IMR-90 (cell line): ENCODE results near the gene PKDCC. TPM values are rescaled to one million over a fixed set of nuclear protein-coding genes. Genes with fewer than 3 reads are reported as not detected.

Experiments
- ATAC-seq: fragments of 200-7000 bp; cut with Tn5 transposase; 2 replicates; pipeline ENCODE4 v1.9.1; 2020; ENCODE audit warnings: low read depth, mild to moderate bottlenecking, moderate library complexity
- BruUV-seq: library from RNA; stranded (reverse); fragments of 400-500 nt; replicated peaks from 2 replicates; lab custom pipeline; 2021; lab: Mats Ljungman, UMichigan
- CTCF ChIA-PET: fragments of 300-600 bp; formaldehyde crosslinking; extraction: SDS; loops from one replicate; lab custom pipeline; 2021; ENCODE audit warnings: antibody characterized with exemption; lab: Yijun Ruan, JAX
- POLR2A ChIA-PET: fragments of 300-600 bp; sonication (Branson Sonifier 250); formaldehyde crosslinking; loops from one replicate; lab custom pipeline; 2022; ENCODE audit warnings: antibody characterized with exemption; ENCODE audit not compliant: unreplicated experiment; lab: Charles Lee
- DNase-seq: peaks from one replicate; pipeline ENCODE4 v3.0.0; 2013
- H2AFZ ChIP-seq: replicated peaks from 2 replicates; pipeline ENCODE3; 2013; ENCODE audit warnings: low read length, mild to moderate bottlenecking; ENCODE audit not compliant: poor library complexity
- H2AK5ac ChIP-seq: 2 replicates; pipeline ENCODE4 v1.6.1; 2013; ENCODE audit warnings: low read depth, low read length, inconsistent platforms
- H2AK9ac ChIP-seq: replicated peaks from 2 replicates; pipeline ENCODE3; 2013; ENCODE audit warnings: mild to moderate bottlenecking, low read depth, low read length, moderate library complexity; ENCODE audit not compliant: poor library complexity
- H2BK120ac ChIP-seq: 2 replicates; pipeline ENCODE4 v1.6.1; 2013; ENCODE audit warnings: low read depth, low read length, inconsistent platforms
- H2BK15ac ChIP-seq: 3 replicates; pipeline ENCODE4 v1.6.1; 2013; ENCODE audit warnings: low read depth, low read length, inconsistent platforms
- H2BK20ac ChIP-seq: 2 replicates; pipeline ENCODE4 v1.6.1; 2013; ENCODE audit warnings: low read depth, mild to moderate bottlenecking, inconsistent platforms, low read length, moderate library complexity
- H2BK5ac ChIP-seq: 2 replicates; pipeline ENCODE4 v1.6.1; 2013; ENCODE audit warnings: mild to moderate bottlenecking, low read depth, low read length, inconsistent platforms; ENCODE audit not compliant: poor library complexity, severe bottlenecking
- H3K14ac ChIP-seq: replicated peaks from 2 replicates; pipeline ENCODE4 v1.6.1; 2013; ENCODE audit warnings: low read depth, low read length, inconsistent platforms
- H3K18ac ChIP-seq: 2 replicates; pipeline ENCODE4 v1.6.1; 2013; ENCODE audit warnings: low read depth, low read length, control low read depth
- H3K23ac ChIP-seq: 2 replicates; pipeline ENCODE4 v1.6.1; 2013; ENCODE audit warnings: low read depth, low read length, inconsistent platforms
- H3K27ac ChIP-seq: 2 replicates; pipeline ENCODE4 v1.5.1; 2013; ENCODE audit warnings: mild to moderate bottlenecking, control low read depth, low read length; ENCODE audit not compliant: insufficient read depth
- H3K27me3 ChIP-seq: 2 replicates; pipeline ENCODE4 v1.6.1; 2013; ENCODE audit warnings: low read length; ENCODE audit not compliant: control insufficient read depth, insufficient read depth
- H3K36me3 ChIP-seq: 2 replicates; pipeline ENCODE4 v1.6.1; 2013; ENCODE audit warnings: low read length, mixed read lengths; ENCODE audit not compliant: control insufficient read depth, insufficient read depth
- H3K4ac ChIP-seq: 2 replicates; pipeline ENCODE4 v1.6.1; 2013; ENCODE audit warnings: low read depth, low read length, inconsistent platforms
- H3K4me1 ChIP-seq: 2 replicates; pipeline ENCODE4 v1.6.1; 2013; ENCODE audit warnings: low read length, mixed read lengths; ENCODE audit not compliant: control insufficient read depth, insufficient read depth
- H3K4me2 ChIP-seq: 2 replicates; pipeline ENCODE4 v1.6.1; 2013; ENCODE audit warnings: low read depth, mild to moderate bottlenecking, control low read depth, low read length, moderate library complexity
- H3K4me3 ChIP-seq: 2 replicates; pipeline ENCODE4 v1.5.1; 2013; ENCODE audit warnings: low read depth, mild to moderate bottlenecking, control low read depth, low read length, moderate library complexity; ENCODE audit not compliant: insufficient read depth
- H3K56ac ChIP-seq: 2 replicates; pipeline ENCODE4 v1.6.1; 2013; ENCODE audit warnings: low read length, inconsistent platforms; ENCODE audit not compliant: insufficient read depth; ENCODE audit errors: extremely low read depth
- H3K79me1 ChIP-seq, 2 experiments: 2 replicates each; pipeline ENCODE4 v1.6.1; 2013; ENCODE audit warnings: low read length in 2 of 2, inconsistent platforms in 1 of 2, low read depth in 1 of 2
- H3K9ac ChIP-seq: 2 replicates; pipeline ENCODE4 v1.6.1; 2013; ENCODE audit warnings: low read depth, low read length, control low read depth
- H3K9me1 ChIP-seq: 2 replicates; pipeline ENCODE4 v1.6.1; 2013; ENCODE audit warnings: low read length, inconsistent platforms; ENCODE audit not compliant: insufficient read depth
- H3K9me3 ChIP-seq: 2 replicates; pipeline ENCODE4 v1.6.1; 2013; ENCODE audit warnings: low read length; ENCODE audit not compliant: control insufficient read depth, insufficient read depth
- H4K20me1 ChIP-seq: 2 replicates; pipeline ENCODE4 v1.6.1; 2013; ENCODE audit warnings: low read length, inconsistent platforms; ENCODE audit not compliant: insufficient read depth
- H4K5ac ChIP-seq: 2 replicates; pipeline ENCODE4 v1.6.1; 2013; ENCODE audit warnings: mild to moderate bottlenecking, low read depth, low read length, control low read depth
- H4K8ac ChIP-seq, 2 experiments: 2 replicates each; pipeline ENCODE4 v1.6.1; 2013; ENCODE audit warnings: low read depth in 2 of 2, low read length in 2 of 2, control low read depth in 1 of 2, inconsistent platforms in 1 of 2
- H4K91ac ChIP-seq: 2 replicates; pipeline ENCODE4 v1.6.1; 2013; ENCODE audit warnings: low read depth, low read length, inconsistent platforms; ENCODE audit not compliant: insufficient read depth
- BHLHE40 ChIP-seq: fragments of 150-350 bp; IDR thresholded peaks from 2 replicates; pipeline ENCODE4 v1.6.1; 2016; ENCODE audit warnings: mild to moderate bottlenecking, low read depth, low read length
- CEBPB ChIP-seq: IDR thresholded peaks from 2 replicates; pipeline ENCODE4 v1.6.1; 2012; ENCODE audit warnings: low read depth, low read length, improper control_type of control experiment
- CHD1 ChIP-seq: IDR thresholded peaks from 2 replicates; pipeline ENCODE4 v1.6.1; 2012; ENCODE audit warnings: low read depth, low read length, improper control_type of control experiment
- MAFK ChIP-seq: IDR thresholded peaks from 2 replicates; pipeline ENCODE4 v1.6.1; 2012; ENCODE audit warnings: low read depth, low read length, improper control_type of control experiment
- MXI1 ChIP-seq: IDR thresholded peaks from 2 replicates; pipeline ENCODE4 v1.6.1; 2012; ENCODE audit warnings: low read depth, mild to moderate bottlenecking, low read length, moderate library complexity, borderline replicate concordance
- NFE2L2 ChIP-seq: fragments of 150-350 bp; IDR thresholded peaks from 2 replicates; pipeline ENCODE4 v1.6.1; 2016; ENCODE audit warnings: low read depth, mild to moderate bottlenecking, low read length
- RAD21 ChIP-seq: IDR thresholded peaks from 2 replicates; pipeline ENCODE4 v1.6.1; 2012; ENCODE audit warnings: low read length, improper control_type of control experiment
- RCOR1 ChIP-seq: IDR thresholded peaks from 2 replicates; pipeline ENCODE4 v1.6.1; 2012; ENCODE audit warnings: mild to moderate bottlenecking, low read length, improper control_type of control experiment; ENCODE audit not compliant: insufficient replicate concordance
- SMC3 ChIP-seq: fragments of 150-350 bp; IDR thresholded peaks from 2 replicates; pipeline ENCODE4 v1.6.1; 2016; ENCODE audit warnings: low read depth, mild to moderate bottlenecking, antibody characterized with exemption, low read length, moderate library complexity
- WGBS, 2 experiments: methylation state at CpG; one replicate each; pipeline versions ENCODE4 v1.1.5 to v1.1.7; 2013; ENCODE audit warnings: missing lambda C conversion rate in 2 of 2; ENCODE audit not compliant: insufficient read length in 1 of 2; ENCODE audit errors: extremely low coverage in 2 of 2; 5-methylcytosine and 5-hydroxymethylcytosine counted together
- dilution Hi-C: fragments of 300-500 bp; cut with HindIII; formaldehyde crosslinking; loops from one replicate; pipeline ENCODE4 v1.14.3; 2018; ENCODE audit warnings: low sequenced_read_pairs; ENCODE audit not compliant: unreplicated experiment
- in situ Hi-C: fragments of 300-500 bp; cut with MboI; formaldehyde crosslinking; loops from 3 replicates; pipeline ENCODE4 v1.14.3; 2019; ENCODE audit warnings: low sequenced_read_pairs, inconsistent platforms, mixed read lengths
- intact Hi-C: fragments of 100-400 bp; cut with micrococcal nuclease; formaldehyde crosslinking; loops from 2 replicates; pipeline ENCODE4 v1.10.0; 2022
- polyA plus RNA-seq, 3 experiments: library from polyadenylated mRNA; depleted of rRNA; stranded (reverse); fragments of >200 nt; gene quantifications; 2 replicates each; pipeline ENCODE4 v1.2.3, GENCODE V29; 2012; ENCODE audit warnings: low replicate concordance in 1 of 3
- total RNA-seq: library from RNA; depleted of rRNA; stranded (reverse); fragments of >200 nt; gene quantifications from 2 replicates; pipeline ENCODE4 v1.2.3, GENCODE V29; 2012
- TF ChIP-seq, protein P1 (sequence below): conservative IDR thresholded peaks from 2 replicates; pipeline ENCODE4 v1.5.1; 2012; ENCODE audit warnings: mild to moderate bottlenecking, low read depth, low read length, improper control_type of control experiment
- TF ChIP-seq, protein P2 (sequence below): fragments of 150-350 bp; IDR thresholded peaks from 2 replicates; pipeline ENCODE4 v1.6.1; 2017; ENCODE audit warnings: mild to moderate bottlenecking, antibody characterized with exemption, low read length, low read depth
- TF ChIP-seq, protein P3 (sequence below): fragments of 150-350 bp; IDR thresholded peaks from 2 replicates; pipeline ENCODE4 v1.6.1; 2016; ENCODE audit warnings: low read depth, mild to moderate bottlenecking, low read length, moderate library complexity, borderline replicate concordance

The PKDCC gene
- total and polyA plus RNA-seq, 2 of the 4 experiments (the other 2 are of a cell fraction) = 55.6 to 95.7 TPM

DNA sequence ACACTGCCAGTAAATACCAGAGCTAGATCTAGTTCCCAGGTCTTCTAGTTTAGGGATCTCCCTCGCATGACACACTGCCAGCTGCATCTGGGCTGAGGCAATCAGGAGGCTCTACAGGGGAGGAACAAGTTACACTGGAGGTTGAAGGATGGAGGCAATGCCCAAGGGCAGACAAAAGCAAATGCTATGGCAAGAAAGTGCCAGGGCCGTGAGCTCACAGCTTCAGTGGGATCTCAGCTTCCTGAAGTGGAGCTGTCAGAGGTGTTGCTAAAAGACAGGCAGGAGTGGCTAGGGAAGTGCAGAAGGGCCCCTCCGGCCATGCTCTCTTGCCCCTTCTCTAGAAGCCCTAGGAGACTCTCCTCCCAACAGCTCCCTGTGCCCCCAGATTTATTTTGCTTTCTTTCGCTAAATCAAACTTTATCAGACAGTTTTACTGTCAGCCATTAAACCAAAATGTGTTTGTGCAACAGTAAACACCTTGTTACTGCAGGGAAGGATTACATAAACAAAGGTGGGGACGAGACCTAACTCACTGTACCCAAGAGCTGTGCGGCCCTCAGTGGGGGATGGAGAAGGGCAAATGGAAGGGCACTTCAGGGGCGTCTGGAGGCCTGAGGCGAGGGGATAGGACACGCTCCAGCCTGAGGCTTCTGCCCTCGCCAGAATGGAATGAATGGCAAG, 39.4 kb upstream of the PKDCC start:
- Histone ChIP-seq H3K4me3 (no peak overlapping the region), H3K4ac (no peak overlapping the region), H2BK5ac (no peak overlapping the region), H3K4me2 (no peak overlapping the region), H3K27me3 (peaks cover 8% of the 10 kb centered on the region), H2BK120ac (no peak overlapping the region), H3K9me1 (no peaks in the 10 kb centered on the region; the same call in 1 of the 2 replicates), H3K27ac (no peak overlapping the region), H3K23ac (no peak overlapping the region), H3K4me1 (peaks cover 5% of the 10 kb centered on the region; the same call in 1 of the 2 replicates), H3K9me3 (peaks cover 6% of the 10 kb centered on the region; the same call in 1 of the 2 replicates), H2BK15ac (no peak overlapping the region), H4K5ac (no peak overlapping the region), H3K36me3 (no peaks in the 10 kb centered on the region), H4K8ac (no peak overlapping the region), H4K20me1 (peaks cover 3% of the 10 kb centered on the region; the same call in 1 of the 2 replicates), H4K91ac (no peak overlapping the region), H2AFZ (no peak overlapping the region), H2AK5ac (no peak overlapping the region), H2AK9ac (no peak overlapping the region), H3K79me1 (no peaks in the 10 kb centered on the region), H3K56ac (no peak overlapping the region), H3K18ac (no peak overlapping the region), H3K14ac (no peak overlapping the region), H3K9ac (no peak overlapping the region), H2BK20ac (no peak overlapping the region)
- BruUV-seq = no TSS peak
- dilution Hi-C loops (no loop called here), intact Hi-C loops (no loop called here), in situ Hi-C loops (no loop called here)
- TF ChIP-seq RAD21 = no peak
- TF ChIP-seq RCOR1 = no peak
- no peak for TF ChIP-seq MXI1
- TF ChIP-seq, protein P1, sequence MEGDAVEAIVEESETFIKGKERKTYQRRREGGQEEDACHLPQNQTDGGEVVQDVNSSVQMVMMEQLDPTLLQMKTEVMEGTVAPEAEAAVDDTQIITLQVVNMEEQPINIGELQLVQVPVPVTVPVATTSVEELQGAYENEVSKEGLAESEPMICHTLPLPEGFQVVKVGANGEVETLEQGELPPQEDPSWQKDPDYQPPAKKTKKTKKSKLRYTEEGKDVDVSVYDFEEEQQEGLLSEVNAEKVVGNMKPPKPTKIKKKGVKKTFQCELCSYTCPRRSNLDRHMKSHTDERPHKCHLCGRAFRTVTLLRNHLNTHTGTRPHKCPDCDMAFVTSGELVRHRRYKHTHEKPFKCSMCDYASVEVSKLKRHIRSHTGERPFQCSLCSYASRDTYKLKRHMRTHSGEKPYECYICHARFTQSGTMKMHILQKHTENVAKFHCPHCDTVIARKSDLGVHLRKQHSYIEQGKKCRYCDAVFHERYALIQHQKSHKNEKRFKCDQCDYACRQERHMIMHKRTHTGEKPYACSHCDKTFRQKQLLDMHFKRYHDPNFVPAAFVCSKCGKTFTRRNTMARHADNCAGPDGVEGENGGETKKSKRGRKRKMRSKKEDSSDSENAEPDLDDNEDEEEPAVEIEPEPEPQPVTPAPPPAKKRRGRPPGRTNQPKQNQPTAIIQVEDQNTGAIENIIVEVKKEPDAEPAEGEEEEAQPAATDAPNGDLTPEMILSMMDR = no peak
- TF ChIP-seq MAFK = no peak
- TF ChIP-seq SMC3 = no peak
- TF ChIP-seq, protein P2, sequence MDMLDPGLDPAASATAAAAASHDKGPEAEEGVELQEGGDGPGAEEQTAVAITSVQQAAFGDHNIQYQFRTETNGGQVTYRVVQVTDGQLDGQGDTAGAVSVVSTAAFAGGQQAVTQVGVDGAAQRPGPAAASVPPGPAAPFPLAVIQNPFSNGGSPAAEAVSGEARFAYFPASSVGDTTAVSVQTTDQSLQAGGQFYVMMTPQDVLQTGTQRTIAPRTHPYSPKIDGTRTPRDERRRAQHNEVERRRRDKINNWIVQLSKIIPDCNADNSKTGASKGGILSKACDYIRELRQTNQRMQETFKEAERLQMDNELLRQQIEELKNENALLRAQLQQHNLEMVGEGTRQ = no peak
- no peak for TF ChIP-seq BHLHE40
- TF ChIP-seq CEBPB = no peak
- TF ChIP-seq CHD1 = no peak
- TF ChIP-seq NFE2L2 = no peak
- TF ChIP-seq, protein P3, sequence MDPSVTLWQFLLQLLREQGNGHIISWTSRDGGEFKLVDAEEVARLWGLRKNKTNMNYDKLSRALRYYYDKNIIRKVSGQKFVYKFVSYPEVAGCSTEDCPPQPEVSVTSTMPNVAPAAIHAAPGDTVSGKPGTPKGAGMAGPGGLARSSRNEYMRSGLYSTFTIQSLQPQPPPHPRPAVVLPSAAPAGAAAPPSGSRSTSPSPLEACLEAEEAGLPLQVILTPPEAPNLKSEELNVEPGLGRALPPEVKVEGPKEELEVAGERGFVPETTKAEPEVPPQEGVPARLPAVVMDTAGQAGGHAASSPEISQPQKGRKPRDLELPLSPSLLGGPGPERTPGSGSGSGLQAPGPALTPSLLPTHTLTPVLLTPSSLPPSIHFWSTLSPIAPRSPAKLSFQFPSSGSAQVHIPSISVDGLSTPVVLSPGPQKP = no peak
- WGBS, 2 experiments = 80% methylated on average over 5 of the region's 10 CpGs; no CpG with 5 or more reads in 1 of the 2 experiments
- POLR2A ChIA-PET = no interaction called here
- ATAC-seq = 0 out of 2 replicates have a peak, but pooled peaks have one; percentile 13
- CTCF ChIA-PET = interaction anchor here (0.9 kb wide), 1 partner anchor 36 kb away, joined by 5 read pairs; no protein-coding TSS in a partner anchor
- DNase-seq = peak; percentile 47
